GM23338 (cell line): ENCODE data around the gene RNF11. TPM values are rescaled to one million over a fixed set of nuclear protein-coding genes. Genes with fewer than 3 reads are reported as not detected.

ENCODE experiments used
- ATAC-seq: fragments of 200-7000 bp; cut with Tn5 transposase; 3 replicates; pipeline ENCODE4 v1.9.1; 2020
- DNase-seq: peaks from one replicate; pipeline ENCODE4 v3.0.0-alpha.2; 2015; ENCODE audit warnings: low spot score
- H2AFZ ChIP-seq: fragments of 200-600 bp; sonication (generic); 2 replicates; pipeline ENCODE4 v1.8.0; 2016; ENCODE audit warnings: antibody characterized with exemption, mild to moderate bottlenecking, moderate library complexity
- H3F3A ChIP-seq: fragments of 200-600 bp; sonication (generic); replicated peaks from 2 replicates; pipeline ENCODE4 v1.8.0; 2017; ENCODE audit warnings: antibody characterized with exemption, mixed run types, low read depth
- H3K27ac ChIP-seq: fragments of 200-600 bp; sonication (generic); 2 replicates; pipeline ENCODE4 v1.6.1; 2016; ENCODE audit warnings: low read depth
- H3K27me3 ChIP-seq: fragments of 200-600 bp; sonication (generic); 2 replicates; pipeline ENCODE4 v1.8.0; 2016; ENCODE audit warnings: mild to moderate bottlenecking, mixed run types, moderate library complexity; ENCODE audit not compliant: insufficient read depth
- H3K36me3 ChIP-seq: fragments of 200-600 bp; sonication (generic); 2 replicates; pipeline ENCODE4 v1.8.0; 2016; ENCODE audit warnings: mild to moderate bottlenecking; ENCODE audit not compliant: insufficient read depth
- H3K4me1 ChIP-seq: fragments of 200-600 bp; sonication (generic); 2 replicates; pipeline ENCODE4 v1.8.0; 2016; ENCODE audit warnings: mild to moderate bottlenecking, moderate library complexity; ENCODE audit not compliant: insufficient read depth
- H3K4me2 ChIP-seq: fragments of 200-600 bp; sonication (generic); 2 replicates; pipeline ENCODE4 v1.7.1; 2017; ENCODE audit warnings: mixed run types
- H3K4me3 ChIP-seq: fragments of 200-600 bp; sonication (generic); 2 replicates; pipeline ENCODE4 v1.6.1; 2016; ENCODE audit warnings: mixed run types
- H3K79me2 ChIP-seq: fragments of 200-600 bp; sonication (generic); replicated peaks from 2 replicates; pipeline ENCODE4 v1.8.0; 2017; ENCODE audit warnings: mild to moderate bottlenecking; ENCODE audit not compliant: insufficient read depth
- H3K9me2 ChIP-seq: fragments of 200-600 bp; sonication (generic); 2 replicates; pipeline ENCODE4 v1.8.0; 2017; ENCODE audit not compliant: insufficient read depth
- H4K20me1 ChIP-seq: fragments of 200-600 bp; sonication (generic); replicated peaks from 2 replicates; pipeline ENCODE4 v1.8.0; 2017; ENCODE audit warnings: mild to moderate bottlenecking; ENCODE audit not compliant: insufficient read depth
- H3K27ac Mint-ChIP-seq: 2 replicates; pipeline ENCODE4 v1.8.0; 2020; ENCODE audit warnings: inconsistent platforms, mild to moderate bottlenecking, moderate library complexity, mixed read lengths
- H3K27me3 Mint-ChIP-seq: 3 replicates; pipeline ENCODE4 v1.8.0; 2022; ENCODE audit warnings: low read depth, mild to moderate bottlenecking, moderate library complexity, mixed read lengths, inconsistent platforms; ENCODE audit not compliant: insufficient read depth, poor library complexity
- H3K36me3 Mint-ChIP-seq: 3 replicates; pipeline ENCODE4 v1.8.0; 2021; ENCODE audit warnings: low read depth, mild to moderate bottlenecking, inconsistent platforms, moderate library complexity, mixed read lengths
- H3K4me1 Mint-ChIP-seq: 3 replicates; pipeline ENCODE4 v1.8.0; 2020; ENCODE audit warnings: mild to moderate bottlenecking, inconsistent platforms, mixed read lengths
- H3K4me3 Mint-ChIP-seq: 3 replicates; pipeline ENCODE4 v1.8.0; 2021; ENCODE audit warnings: moderate library complexity, mild to moderate bottlenecking, inconsistent platforms, mixed read lengths
- H3K9me3 Mint-ChIP-seq: 3 replicates; pipeline ENCODE4 v1.8.0; 2020; ENCODE audit warnings: moderate library complexity, mild to moderate bottlenecking, inconsistent platforms, mixed read lengths
- CREB1 ChIP-seq: fragments of 250-450 bp; sonication (Bioruptor Pico); IDR thresholded peaks from 2 replicates; pipeline ENCODE4 v1.5.0; 2020; ENCODE audit warnings: low read depth, mild to moderate bottlenecking, moderate library complexity
- EZH2 ChIP-seq: fragments of 200-600 bp; sonication (generic); IDR thresholded peaks from one replicate; pipeline ENCODE4 v1.8.0; 2017; ENCODE audit warnings: antibody characterized with exemption, mild to moderate bottlenecking, low read depth; ENCODE audit not compliant: unreplicated experiment
- EZH2phosphoT487 ChIP-seq: fragments of 200-600 bp; sonication (generic); IDR thresholded peaks from one replicate; pipeline ENCODE4 v1.8.1; 2018; ENCODE audit warnings: antibody characterized with exemption; ENCODE audit not compliant: unreplicated experiment
- JUNB ChIP-seq: IDR thresholded peaks from one replicate; pipeline ENCODE4 v1.6.1; 2016; ENCODE audit warnings: antibody characterized with exemption; ENCODE audit not compliant: unreplicated experiment
- NANOG ChIP-seq: IDR thresholded peaks from 2 replicates; pipeline ENCODE4 v1.6.1; 2016; ENCODE audit warnings: antibody characterized with exemption, borderline replicate concordance
- POLR2AphosphoS5 ChIP-seq: IDR thresholded peaks from 2 replicates; pipeline ENCODE4 v1.6.1; 2016; ENCODE audit warnings: antibody characterized with exemption, low read depth
- STAT1 ChIP-seq: IDR thresholded peaks from one replicate; pipeline ENCODE4 v1.6.1; 2016; ENCODE audit warnings: antibody characterized with exemption; ENCODE audit not compliant: unreplicated experiment
- ZNF114 ChIP-seq: fragments of 250-450 bp; sonication (Bioruptor Pico); IDR thresholded peaks from 2 replicates; pipeline ENCODE4 v1.5.0; 2020; ENCODE audit warnings: mild to moderate bottlenecking, moderate library complexity
- ZNF331 ChIP-seq: fragments of 250-450 bp; sonication (Bioruptor Pico); IDR thresholded peaks from 2 replicates; pipeline ENCODE4 v1.5.0; 2020; ENCODE audit warnings: low read depth, mild to moderate bottlenecking, moderate library complexity
- polyA plus RNA-seq: library from polyadenylated mRNA; unstranded; fragments of >200 nt; fragmentation: Nextera tagmentation; extraction: Ambion mirVana; gene quantifications from 2 replicates; pipeline ENCODE4 v1.2.1, GENCODE V29; 2016
- total RNA-seq: library from RNA; depleted of rRNA; stranded (reverse); fragments of >200 nt; shearing (Covaris generic); gene quantifications from 2 replicates; pipeline ENCODE4 v1.2.3, GENCODE V29; 2014
- TF ChIP-seq, protein P1 (sequence below): IDR thresholded peaks from one replicate; pipeline ENCODE4 v1.6.1; 2018; ENCODE audit warnings: antibody characterized with exemption; ENCODE audit not compliant: unreplicated experiment
- TF ChIP-seq, protein P2 (sequence below): fragments of 250-450 bp; sonication (Bioruptor Pico); IDR thresholded peaks from 2 replicates; pipeline ENCODE4 v1.5.0; 2020; ENCODE audit warnings: mild to moderate bottlenecking, moderate library complexity

Gene RNF11
- total and polyA plus RNA-seq, 2 experiments from 2014 or later, result 22.3 to 43.0 TPM

DNA sequence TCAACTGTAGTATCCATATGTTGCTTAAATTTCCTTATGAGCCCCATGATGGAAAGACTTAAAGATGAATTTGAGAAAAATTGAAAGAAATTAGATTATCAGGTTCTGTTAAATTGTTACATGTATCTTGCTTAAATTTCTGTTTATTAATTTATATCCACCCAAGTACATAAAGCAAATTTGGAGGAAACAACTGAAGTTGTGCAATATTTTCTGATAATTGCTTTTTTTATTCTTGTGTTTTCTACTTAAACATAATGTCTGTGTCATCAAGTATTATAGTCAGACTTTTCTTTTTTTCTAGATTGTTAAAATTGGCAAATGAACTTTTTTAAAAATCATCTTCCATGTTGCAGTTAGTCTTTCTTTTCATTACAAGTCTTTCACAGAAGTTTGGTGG, 36.8 kb downstream of the RNF11 start:
- no peak for ATAC-seq
- 0 out of 2 replicates have a peak, but pooled peaks cover 7% of the 10 kb centered on the region for H4K20me1 ChIP-seq
- DNase-seq, result no peak

DNA sequence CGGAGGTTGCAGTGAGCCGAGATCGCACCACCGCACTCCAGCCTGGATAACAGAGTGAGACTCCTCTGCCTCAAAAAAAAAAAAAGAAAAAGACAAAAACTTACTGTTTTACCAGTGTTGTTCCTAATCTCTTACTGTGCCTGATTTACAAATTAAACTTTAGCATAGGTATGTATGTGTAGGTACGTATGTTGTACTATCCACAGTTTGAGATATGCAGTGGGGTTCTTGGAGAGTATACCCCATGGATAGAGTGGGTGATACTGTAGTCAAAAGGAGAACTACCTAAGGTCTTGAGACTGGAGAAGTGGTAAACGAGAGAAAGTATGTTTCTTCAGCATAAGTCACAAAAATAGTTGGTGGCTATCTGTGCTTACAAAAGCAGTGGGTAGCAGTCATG, 38.6 kb downstream of the RNF11 start:
- H3K36me3 ChIP-seq, result no peaks in the 10 kb centered on the region
- H3K9me2 ChIP-seq, result no peaks in the 10 kb centered on the region
- H3K27me3 Mint-ChIP-seq, result peaks cover 2% of the 10 kb centered on the region
- H4K20me1 ChIP-seq, result 0 out of 2 replicates have a peak, but pooled peaks cover 7% of the 10 kb centered on the region
- H3K4me1 ChIP-seq, result no peaks in the 10 kb centered on the region
- no peaks in the 10 kb centered on the region for H3K4me1 Mint-ChIP-seq
- no peak overlapping the region for H3K4me3 ChIP-seq
- no peak overlapping the region for H3K4me2 ChIP-seq
- H3K4me3 Mint-ChIP-seq, result no peak overlapping the region
- H3K36me3 Mint-ChIP-seq, result peaks cover 10% of the 10 kb centered on the region; the same call in 2 of the 3 replicates
- no peaks in the 10 kb centered on the region for H3F3A ChIP-seq
- no peaks in the 10 kb centered on the region for H3K9me3 Mint-ChIP-seq
- H3K27ac Mint-ChIP-seq, result no peak overlapping the region
- H3K79me2 ChIP-seq, result no peaks in the 10 kb centered on the region
- no peak overlapping the region for H2AFZ ChIP-seq
- ATAC-seq (no peak), DNase-seq (no peak)
- H3K27me3 ChIP-seq, result no peaks in the 10 kb centered on the region
- H3K27ac ChIP-seq, result no peak overlapping the region
- TF ChIP-seq NANOG (no peak), POLR2AphosphoS5 (no peak), JUNB (no peak), ZNF331 (CRISPR knock-in tag) (no peak), EZH2phosphoT487 (no peak), ZNF114 (CRISPR knock-in tag) (no peak), EZH2 (no peak), STAT1 (no peak)
- TF ChIP-seq, protein P1, sequence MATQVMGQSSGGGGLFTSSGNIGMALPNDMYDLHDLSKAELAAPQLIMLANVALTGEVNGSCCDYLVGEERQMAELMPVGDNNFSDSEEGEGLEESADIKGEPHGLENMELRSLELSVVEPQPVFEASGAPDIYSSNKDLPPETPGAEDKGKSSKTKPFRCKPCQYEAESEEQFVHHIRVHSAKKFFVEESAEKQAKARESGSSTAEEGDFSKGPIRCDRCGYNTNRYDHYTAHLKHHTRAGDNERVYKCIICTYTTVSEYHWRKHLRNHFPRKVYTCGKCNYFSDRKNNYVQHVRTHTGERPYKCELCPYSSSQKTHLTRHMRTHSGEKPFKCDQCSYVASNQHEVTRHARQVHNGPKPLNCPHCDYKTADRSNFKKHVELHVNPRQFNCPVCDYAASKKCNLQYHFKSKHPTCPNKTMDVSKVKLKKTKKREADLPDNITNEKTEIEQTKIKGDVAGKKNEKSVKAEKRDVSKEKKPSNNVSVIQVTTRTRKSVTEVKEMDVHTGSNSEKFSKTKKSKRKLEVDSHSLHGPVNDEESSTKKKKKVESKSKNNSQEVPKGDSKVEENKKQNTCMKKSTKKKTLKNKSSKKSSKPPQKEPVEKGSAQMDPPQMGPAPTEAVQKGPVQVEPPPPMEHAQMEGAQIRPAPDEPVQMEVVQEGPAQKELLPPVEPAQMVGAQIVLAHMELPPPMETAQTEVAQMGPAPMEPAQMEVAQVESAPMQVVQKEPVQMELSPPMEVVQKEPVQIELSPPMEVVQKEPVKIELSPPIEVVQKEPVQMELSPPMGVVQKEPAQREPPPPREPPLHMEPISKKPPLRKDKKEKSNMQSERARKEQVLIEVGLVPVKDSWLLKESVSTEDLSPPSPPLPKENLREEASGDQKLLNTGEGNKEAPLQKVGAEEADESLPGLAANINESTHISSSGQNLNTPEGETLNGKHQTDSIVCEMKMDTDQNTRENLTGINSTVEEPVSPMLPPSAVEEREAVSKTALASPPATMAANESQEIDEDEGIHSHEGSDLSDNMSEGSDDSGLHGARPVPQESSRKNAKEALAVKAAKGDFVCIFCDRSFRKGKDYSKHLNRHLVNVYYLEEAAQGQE, result no peak
- TF ChIP-seq, protein P2, sequence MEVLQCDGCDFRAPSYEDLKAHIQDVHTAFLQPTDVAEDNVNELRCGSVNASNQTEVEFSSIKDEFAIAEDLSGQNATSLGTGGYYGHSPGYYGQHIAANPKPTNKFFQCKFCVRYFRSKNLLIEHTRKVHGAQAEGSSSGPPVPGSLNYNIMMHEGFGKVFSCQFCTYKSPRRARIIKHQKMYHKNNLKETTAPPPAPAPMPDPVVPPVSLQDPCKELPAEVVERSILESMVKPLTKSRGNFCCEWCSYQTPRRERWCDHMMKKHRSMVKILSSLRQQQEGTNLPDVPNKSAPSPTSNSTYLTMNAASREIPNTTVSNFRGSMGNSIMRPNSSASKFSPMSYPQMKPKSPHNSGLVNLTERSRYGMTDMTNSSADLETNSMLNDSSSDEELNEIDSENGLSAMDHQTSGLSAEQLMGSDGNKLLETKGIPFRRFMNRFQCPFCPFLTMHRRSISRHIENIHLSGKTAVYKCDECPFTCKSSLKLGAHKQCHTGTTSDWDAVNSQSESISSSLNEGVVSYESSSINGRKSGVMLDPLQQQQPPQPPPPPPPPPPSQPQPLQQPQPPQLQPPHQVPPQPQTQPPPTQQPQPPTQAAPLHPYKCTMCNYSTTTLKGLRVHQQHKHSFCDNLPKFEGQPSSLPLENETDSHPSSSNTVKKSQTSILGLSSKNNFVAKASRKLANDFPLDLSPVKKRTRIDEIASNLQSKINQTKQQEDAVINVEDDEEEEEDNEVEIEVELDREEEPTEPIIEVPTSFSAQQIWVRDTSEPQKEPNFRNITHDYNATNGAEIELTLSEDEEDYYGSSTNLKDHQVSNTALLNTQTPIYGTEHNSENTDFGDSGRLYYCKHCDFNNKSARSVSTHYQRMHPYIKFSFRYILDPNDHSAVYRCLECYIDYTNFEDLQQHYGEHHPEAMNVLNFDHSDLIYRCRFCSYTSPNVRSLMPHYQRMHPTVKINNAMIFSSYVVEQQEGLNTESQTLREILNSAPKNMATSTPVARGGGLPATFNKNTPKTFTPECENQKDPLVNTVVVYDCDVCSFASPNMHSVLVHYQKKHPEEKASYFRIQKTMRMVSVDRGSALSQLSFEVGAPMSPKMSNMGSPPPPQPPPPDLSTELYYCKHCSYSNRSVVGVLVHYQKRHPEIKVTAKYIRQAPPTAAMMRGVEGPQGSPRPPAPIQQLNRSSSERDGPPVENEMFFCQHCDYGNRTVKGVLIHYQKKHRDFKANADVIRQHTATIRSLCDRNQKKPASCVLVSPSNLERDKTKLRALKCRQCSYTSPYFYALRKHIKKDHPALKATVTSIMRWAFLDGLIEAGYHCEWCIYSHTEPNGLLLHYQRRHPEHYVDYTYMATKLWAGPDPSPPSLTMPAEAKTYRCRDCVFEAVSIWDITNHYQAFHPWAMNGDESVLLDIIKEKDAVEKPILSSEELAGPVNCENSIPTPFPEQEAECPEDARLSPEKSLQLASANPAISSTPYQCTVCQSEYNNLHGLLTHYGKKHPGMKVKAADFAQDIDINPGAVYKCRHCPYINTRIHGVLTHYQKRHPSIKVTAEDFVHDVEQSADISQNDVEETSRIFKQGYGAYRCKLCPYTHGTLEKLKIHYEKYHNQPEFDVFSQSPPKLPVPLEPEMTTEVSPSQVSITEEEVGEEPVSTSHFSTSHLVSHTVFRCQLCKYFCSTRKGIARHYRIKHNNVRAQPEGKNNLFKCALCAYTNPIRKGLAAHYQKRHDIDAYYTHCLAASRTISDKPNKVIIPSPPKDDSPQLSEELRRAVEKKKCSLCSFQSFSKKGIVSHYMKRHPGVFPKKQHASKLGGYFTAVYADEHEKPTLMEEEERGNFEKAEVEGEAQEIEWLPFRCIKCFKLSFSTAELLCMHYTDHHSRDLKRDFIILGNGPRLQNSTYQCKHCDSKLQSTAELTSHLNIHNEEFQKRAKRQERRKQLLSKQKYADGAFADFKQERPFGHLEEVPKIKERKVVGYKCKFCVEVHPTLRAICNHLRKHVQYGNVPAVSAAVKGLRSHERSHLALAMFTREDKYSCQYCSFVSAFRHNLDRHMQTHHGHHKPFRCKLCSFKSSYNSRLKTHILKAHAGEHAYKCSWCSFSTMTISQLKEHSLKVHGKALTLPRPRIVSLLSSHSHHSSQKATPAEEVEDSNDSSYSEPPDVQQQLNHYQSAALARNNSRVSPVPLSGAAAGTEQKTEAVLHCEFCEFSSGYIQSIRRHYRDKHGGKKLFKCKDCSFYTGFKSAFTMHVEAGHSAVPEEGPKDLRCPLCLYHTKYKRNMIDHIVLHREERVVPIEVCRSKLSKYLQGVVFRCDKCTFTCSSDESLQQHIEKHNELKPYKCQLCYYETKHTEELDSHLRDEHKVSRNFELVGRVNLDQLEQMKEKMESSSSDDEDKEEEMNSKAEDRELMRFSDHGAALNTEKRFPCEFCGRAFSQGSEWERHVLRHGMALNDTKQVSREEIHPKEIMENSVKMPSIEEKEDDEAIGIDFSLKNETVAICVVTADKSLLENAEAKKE (CRISPR knock-in tag), result no peak

More for the DNA sequence above, 36.8 kb downstream of the RNF11 start:
- Histone ChIP-seq H3K9me2 (no peaks in the 10 kb centered on the region), H3K4me3 (no peak overlapping the region), H3K79me2 (peaks cover 11% of the 10 kb centered on the region; the same call in 1 of the 2 replicates), H3K27ac (no peak overlapping the region), H3K27me3 (no peaks in the 10 kb centered on the region), H3K4me2 (no peak overlapping the region), H2AFZ (no peak overlapping the region), H3K36me3 (no peaks in the 10 kb centered on the region), H3K4me1 (no peaks in the 10 kb centered on the region), H3F3A (no peaks in the 10 kb centered on the region)
- H3K27ac Mint-ChIP-seq, result no peak overlapping the region
- H3K36me3 Mint-ChIP-seq, result peaks cover 10% of the 10 kb centered on the region; the same call in 2 of the 3 replicates
- peaks cover 2% of the 10 kb centered on the region for H3K27me3 Mint-ChIP-seq
- H3K9me3 Mint-ChIP-seq, result no peaks in the 10 kb centered on the region
- TF ChIP-seq ZNF114 (CRISPR knock-in tag) (no peak), ZNF331 (CRISPR knock-in tag) (no peak), EZH2phosphoT487 (no peak), CREB1 (no peak), POLR2AphosphoS5 (no peak)
- H3K4me1 Mint-ChIP-seq, result no peaks in the 10 kb centered on the region
- no peak overlapping the region for H3K4me3 Mint-ChIP-seq
